NCI-H82 treated with DMSO at 0.1 percent for 48 hours (cell line): ENCODE results near the gene SLC39A11.
"Not testable (repeated sequence)": the region's sequence is repeated elsewhere in the genome, so short reads cannot be mapped to it uniquely, and the experiment has no call there.

ENCODE experiments used
- DNase-seq: peaks from one replicate; lab custom pipeline; 2025; ENCODE audit not compliant: unreplicated experiment; lab: John Stamatoyannopoulos, UW

The SLC39A11 gene

DNA sequence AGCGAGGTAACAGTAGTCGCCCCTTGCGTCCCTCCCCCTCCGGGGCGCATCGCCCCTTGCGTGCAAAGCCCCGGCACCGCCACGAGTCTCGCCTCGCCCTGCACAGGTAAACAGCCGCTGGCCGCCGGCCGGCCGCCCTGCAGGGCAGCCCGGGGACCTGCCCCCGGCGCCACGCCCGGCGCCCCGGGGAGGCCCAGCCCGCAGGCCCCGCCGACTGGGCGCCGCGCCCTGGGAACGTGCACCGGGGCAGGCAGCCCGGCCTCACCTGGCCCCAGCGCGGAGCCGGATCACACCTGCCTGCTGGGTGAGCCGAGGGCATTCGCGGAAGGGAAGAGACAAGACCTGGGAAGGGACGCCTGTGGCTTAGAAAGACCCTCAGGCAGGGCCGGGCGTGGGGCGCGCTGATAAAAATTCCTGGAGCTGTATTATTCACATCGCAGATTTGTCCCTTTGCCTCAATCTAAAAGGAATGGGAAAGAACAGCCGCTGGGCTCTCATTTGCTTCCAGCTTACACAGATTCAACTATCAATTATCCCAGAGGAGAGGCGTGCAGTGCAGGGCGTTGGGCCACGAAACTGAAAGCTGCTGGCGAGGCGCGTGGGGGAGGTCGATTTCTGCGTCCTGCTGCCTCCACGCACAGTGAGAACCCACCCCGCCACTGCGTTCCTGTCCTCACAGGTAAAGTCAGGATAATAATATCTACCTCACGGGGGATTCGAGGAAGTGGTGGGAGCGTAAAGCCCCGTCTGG lies 451.9 kb downstream of the SLC39A11 start:
- no peak for DNase-seq

DNA sequence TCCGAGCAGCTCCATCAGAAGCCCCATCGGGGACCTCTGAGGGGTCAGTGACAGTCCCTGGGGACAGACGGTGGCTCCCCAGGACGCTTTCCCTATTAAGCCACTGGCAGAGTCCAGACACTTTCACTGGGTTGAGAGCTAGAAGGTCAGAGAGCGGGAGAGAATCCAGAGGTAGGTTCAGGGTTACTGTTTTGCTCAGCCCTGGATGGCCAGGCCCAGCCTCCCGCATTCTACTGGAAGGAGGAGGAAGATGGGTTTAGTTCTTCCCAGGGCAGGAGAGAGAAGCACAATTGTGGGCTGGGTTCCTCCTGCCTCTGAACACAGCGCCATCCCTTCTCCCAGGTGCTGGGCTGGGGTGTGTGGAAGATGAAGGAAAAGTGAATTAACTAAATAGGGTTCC lies 452.8 kb downstream of the SLC39A11 start:
- DNase-seq = no peak

DNA sequence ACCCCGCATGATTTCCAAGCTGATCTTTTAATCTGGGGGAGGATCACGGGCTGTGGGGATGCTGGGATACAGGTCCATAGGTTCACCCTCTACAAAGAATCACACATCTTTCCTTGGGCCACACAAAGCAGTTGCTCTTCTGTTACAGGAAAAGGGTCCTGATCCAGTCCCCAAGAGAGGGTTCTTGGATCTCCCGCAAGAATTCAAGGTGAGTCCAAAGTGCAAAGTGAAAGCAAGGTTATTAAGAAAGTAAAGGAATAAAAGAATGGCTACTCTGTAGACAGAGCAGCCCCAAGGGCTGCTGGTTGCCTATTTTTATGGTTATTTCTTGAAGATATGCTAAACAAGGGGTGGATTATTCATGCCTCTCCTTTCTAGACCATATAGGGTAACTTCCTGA lies 453.6 kb downstream of the SLC39A11 start:
- DNase-seq = not testable (repeated sequence)

DNA sequence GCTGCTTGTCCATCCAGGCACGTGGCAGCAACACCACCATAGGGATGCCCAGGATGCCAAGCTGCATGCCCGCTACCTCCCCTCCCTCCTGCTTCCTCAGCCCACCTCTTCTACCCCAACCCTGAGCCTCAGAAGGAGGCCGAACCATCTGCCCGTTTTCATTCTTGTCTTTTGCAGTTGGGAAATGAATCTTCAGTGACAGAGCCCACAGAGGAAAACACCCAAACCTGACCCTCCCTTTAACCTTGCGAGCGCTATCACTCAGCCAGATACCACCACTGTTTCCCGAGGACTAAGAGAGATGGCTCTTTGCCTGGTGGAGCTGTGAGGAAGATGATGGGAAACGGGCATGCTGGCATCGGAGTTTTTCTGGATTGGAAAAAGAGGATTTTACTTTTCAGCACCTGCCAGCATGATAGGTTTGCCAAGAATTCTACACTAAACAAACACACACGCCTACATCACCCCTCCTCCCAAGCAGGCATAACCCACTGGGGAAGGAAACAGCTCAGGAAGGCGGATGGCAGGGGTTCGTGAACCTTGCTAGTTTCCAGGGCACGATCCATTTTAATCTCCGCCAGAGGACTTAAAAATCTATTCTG lies 457.4 kb downstream of the SLC39A11 start:
- no peak for DNase-seq

DNA sequence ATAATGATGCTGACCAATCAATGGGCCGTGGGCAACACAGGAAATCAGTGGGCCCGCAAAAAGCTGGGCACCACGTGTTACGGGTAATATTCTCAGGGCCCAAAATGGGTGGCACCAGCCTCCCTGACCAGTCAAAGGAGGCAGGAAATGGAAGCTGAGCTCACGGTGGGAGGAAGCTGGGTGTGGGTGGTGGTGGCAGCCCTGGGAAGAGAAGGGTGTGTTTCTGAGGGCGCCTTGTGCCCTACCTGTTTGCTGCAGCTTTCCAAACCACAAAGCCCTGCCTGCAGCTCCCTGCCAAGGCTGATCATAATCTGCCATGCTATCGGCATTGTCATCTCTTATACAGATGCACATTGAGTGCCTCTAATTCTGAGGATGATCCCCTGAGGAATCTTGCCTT lies 457.9 kb downstream of the SLC39A11 start:
- DNase-seq = no peak

DNA sequence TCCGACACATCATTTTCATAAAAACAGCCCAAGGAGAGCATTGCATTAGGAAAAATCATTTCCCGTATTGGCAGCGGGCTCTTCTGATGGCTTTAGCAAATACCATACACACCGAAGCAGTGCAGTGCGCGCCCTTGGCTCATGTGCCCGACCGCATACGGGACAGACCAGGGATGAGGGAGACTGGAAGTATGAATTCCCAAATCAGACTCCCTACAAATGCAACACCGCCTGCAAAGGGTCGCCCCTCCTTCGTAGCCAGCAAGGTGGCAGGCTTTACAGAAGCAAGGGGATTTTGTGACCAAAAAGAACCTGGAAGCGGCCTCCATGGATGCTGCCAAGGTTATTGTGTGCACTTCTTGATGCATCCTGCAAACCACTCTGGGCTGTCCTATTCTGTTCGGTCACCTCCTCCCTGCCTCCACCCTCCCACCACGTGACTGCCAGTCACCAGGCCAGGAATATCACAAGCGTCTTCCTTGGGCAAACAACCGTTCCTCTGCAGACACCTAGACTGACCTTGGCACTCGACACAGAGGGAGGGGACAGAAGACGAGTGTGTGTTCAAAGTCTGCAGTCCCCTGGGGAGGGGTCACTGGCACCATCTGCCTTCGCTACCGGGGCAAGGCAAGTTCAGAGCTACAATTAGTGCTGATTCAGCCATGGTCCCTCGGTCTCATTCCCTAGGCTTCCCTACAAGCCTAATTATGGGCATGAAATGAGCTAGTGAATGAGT lies 460.4 kb downstream of the SLC39A11 start:
- DNase-seq = no peak

DNA sequence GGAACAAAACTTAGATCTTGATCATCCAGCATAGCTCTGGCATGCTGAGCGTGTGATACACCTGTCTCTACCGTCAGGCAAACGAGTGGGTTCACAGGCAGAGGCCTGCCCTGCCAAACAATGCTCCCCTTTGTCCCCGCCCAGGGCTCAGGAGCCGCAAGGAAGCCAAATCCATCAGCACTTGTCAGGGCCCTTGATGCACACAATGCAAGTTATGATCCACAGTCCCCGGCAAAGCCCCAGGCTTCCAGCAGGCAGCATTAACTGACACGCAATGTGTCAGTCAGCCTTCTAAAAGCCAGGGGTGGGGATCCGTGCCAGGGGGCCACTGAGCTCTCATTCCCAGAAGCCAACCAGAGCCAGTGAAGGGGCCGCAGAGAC lies 460.9 kb downstream of the SLC39A11 start:
- DNase-seq = no peak

DNA sequence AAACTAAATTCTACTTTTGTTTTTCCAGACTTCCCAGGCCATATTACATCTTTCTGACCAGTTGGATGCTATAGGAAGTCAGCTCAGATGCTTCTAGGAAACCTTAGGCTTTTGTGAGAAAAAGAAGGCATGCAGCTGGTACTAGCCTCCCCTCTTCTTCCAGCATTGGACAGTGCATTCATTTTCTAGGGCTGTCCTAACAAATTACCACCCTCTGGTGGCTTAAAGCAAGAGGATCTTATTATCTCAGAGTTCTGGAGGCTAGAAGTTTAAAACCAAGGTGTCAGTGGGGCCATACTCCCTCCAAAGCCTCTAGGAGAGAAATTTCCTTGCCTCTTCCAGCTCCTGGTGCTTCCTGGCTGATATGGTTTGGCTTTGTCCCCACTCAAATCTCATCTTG lies 467.8 kb downstream of the SLC39A11 start:
- no peak for DNase-seq

DNA sequence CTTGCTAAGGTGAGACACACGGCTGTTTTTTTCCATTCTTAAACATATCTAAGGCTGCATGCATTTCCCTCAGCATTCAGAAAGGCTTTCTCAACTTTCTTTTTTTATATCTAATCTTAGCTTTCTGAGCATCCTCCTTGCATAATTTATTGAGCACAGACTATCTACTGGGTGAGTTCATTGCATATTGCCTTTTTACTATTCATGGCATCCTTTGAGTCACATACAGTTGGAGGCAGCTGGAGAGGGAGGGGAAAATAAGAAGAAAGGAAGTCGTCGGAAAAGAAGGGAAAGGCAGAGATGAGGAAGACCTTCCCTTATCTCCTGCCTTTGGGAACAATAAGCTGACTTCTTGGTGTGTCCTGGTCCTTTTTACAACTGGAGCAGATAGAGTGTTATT lies 468.3 kb downstream of the SLC39A11 start:
- DNase-seq = no peak

DNA sequence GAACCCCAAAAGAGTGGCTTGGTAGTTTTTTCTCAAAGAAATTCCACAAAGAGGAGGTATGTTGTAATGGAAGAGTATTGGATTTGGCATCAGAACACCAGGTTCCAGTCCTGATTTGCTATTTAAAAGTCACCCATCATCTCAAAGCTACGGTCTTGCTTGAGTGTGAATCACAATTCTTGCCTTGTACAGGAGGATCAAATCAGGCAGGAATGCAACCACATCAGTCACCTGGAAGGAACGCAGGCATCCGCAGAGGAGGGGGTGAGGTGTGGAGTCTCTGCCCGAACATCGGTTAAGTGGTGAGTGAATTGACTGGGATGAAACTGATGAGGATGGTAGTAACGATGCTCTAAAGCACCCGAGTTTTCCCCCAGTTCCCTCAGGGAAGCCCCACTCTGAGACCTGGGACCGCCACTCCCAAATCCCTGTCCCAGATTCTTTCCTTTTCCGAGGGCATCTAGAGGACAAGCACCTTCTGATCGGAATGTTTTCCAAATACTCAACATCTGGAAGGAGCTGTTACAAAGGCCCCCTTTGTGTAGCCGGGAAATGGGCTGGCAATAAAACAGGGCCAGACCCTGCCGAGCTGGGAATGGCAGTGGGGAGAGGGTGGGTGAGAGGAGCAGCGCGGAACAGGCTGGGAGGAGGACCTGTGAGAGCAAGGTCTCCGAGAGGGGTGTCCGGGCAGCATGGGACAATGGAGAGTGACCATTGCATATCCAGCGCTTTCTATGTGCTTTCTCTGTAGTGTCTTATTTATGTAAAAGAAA lies 469.6 kb downstream of the SLC39A11 start:
- DNase-seq = no peak

DNA sequence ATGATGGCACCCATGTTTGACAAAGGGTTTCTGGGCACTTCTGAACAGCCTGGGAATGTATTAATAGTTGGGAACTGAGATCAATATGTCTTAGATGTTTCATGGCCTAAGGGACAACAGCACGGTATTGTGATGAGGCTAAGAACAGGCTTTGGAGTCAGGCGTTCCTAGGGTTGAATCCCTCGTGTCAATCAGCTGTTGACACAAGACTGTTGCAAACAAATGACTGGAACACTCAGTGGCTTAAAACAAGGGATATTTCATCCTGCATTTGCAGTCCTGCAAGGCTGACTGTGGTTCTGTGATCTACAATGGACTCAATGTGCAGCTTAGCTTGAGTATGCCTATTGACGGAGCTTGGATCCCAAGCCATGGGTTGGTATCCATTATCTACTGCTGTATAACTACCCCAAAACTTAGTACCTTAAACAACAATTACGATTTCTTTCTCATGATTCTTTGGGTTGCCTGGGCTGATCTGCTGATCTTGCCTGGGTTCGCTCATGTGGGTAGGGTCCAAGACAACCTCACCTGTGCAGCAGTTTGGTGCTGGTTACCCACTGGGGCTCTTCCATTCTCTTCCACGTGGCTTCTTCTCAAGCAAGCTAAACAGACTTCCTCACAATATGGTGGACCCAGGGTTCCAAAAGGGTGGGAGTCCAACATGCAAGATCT lies 472.4 kb downstream of the SLC39A11 start:
- no peak for DNase-seq

DNA sequence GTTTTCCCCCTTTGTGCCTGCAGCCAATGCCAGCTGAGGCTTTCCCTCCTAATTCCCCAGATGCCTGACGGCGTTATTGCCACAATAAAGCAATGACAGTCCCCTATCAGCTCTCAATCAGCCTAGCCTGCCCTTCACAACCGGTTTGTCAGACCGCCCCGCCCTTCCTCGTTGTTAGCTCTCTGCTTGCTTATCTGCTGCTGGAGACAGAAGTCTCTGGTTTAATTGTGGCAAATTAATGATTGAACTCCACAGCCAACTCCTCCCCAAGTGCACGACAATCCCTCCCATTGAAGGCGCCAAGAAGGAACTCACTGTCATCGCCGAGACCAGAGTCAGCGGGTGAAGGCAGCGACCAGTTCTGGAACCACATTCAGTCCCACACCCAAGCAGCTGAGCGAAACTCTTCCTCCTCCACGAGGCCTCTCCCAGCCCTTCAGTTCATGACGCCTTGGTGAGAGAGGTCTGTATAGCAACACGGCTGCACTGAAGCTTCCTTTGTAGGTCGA lies 474.4 kb downstream of the SLC39A11 start:
- DNase-seq = no peak

DNA sequence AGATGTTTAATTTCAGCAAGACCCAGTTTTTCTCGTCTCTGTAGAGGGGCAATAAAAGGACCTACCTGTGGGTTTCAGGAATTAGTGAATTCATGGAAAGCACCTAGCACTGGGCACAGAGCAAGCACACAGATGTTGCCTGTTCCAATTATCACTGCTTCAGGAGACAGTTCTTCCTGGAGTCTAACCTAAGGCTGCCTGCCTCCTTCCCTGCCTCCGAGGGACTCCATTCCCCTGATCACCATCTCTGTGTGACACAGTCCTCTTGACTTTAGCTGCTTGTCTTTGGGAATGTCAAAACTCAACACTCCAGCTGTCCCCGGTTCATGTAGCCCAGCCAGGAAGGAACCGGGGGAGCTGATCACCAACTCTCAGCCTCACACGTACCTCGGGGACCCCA lies 474.9 kb downstream of the SLC39A11 start:
- DNase-seq = no peak

DNA sequence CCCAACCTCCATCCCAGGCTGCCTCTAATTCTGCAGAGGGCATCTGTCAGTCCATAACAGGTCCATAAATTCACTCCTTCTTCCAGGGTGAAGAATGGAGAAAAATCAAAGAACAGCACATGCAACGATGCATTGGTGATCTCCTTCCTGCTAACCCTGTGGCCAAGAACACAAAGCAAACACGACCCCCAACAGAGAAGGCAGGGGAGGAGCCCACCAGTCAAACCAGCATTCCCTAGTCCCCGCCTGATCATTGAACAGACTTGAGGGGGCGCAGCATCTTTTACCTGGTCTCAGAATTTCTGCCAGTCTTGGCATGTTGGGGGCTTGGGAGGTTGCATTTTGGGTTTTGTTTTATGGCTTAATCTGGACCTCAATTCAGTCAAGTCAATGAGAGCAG lies 476.0 kb downstream of the SLC39A11 start:
- no peak for DNase-seq

DNA sequence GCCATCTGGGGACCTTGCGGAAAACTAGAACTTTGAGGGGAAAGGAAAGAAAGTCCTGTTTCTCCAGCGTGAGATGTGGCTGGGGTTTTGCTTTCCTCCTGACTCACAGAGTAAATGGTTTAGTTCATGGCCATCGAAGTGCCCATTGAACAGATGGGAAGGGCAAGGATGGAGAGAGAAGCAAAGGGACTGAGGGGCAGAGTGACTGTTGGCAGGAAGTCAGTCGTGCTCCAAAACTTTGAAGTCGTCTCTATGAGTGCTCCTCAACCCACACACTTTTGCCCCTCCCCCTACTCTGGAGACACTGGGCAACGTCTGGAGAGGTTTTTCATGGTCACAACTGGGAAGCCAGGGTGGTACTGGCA lies 476.9 kb downstream of the SLC39A11 start:
- no peak for DNase-seq

DNA sequence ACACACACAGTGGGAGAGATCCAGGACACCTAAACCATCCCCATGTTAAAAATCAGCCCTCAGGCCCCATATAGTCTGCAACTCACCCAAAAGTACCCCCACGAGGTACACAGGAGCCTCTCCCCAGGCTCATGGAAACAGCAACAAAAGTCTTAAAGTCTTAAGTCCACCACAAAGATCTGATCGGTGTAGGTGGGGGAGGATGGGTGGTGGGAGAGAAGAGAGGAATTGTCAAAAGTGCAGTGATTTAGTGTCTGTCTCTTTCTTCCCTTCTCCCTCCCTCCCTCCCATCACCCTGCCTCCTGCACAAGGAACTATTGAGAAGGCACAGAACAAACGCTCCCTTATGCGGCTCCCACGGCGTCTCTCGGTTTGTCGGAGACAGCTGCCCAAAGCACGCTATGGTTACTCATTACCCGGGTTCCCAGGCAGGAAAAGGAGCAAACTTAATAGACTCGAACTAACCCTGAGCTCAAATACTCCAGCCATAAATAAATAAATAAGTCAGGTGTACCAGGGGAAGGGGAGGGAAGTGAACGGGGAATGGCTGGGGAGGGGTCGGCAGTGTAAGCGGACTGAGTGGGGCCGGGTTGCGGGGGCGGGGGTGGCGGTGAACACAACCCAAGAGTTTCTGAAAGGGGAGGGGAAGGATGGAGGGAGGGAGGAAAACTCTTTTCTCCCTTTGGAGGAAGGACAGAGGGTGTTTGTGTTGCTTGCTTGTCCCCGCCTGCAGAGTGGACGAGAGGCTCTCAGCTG lies 477.4 kb downstream of the SLC39A11 start:
- DNase-seq = no peak

DNA sequence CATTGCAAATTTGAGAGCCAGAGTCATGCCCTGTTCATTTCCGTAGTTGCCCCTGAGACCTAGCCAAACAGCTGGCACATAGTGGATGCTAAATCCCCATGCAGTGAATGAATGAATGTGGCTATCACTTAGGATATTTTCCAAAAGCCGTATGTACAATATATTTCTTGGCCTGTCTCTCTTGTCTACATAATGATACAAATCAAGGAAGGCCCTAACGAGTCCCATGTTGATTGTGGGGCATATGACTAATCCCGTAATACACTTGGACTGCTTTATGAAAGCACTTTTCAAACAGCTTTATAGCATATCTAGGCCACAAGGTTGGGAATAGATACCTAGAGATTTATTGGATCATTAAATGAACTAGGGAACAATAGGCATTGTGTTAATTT lies 478.0 kb downstream of the SLC39A11 start:
- DNase-seq = no peak

DNA sequence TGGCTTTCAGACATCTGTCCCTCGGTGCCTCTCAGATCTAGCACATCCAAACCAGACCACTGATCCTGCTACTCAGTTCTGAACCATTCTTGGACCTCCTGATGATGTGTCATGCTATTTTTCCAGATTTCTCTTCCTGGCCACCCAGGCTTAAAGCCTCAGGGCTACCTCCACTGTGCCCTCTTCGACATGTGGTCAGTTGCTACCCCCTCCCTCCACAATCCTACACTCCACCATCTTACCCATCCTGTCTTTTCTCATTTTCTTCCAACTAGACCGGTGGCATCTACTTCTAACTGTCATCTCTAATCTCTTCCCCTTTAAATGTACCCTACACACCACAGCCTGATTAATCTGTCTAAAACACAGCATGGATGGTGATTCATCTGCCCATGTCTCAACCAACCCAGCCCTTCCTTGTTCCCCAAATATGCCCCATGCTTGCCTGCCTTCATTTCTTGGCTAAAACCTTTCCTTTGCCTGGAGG lies 478.6 kb downstream of the SLC39A11 start:
- DNase-seq = no peak

DNA sequence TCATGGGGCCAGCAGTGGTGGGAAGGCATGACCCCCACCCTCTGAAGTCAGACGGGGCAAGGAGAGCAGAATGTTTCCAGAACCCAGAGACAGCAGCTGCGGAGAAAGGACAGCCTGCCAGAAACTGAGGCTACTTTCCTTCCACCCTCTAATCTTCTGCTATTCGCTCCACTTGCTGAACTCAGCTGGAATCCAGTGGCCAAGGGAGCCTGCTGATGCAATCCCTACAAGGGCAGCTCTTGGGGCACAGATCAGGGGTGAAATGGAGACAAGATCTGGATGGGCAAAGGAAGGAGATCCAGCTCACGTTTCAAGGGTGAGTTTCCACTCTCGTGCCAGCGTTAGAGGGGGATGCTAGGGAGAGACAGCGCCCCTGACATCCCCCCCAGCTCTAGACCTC lies 479.1 kb downstream of the SLC39A11 start:
- no peak for DNase-seq

DNA sequence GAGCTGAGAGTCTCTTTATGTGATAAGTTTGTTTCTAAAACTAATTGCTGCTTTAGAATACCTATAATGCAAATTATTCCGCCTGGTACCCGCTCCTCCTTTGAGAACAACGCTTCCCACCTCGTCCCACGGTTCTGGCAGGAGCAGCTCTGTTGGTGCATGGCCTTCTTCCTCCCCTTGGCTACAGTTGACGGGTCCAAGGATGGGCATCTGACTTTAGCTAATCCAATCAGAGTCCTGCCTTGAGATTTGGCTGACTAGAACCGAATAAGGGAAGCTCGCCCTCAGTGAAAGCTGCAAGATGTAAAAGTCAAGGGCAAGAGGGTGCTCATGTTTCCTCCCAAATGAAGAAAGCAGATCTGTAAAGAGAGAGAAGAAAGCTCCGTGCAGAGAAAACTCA lies 481.3 kb downstream of the SLC39A11 start:
- DNase-seq = no peak
